ENCODE results near the gene CHD6.

The CHD6 gene

GRCh38 chr20:41587956-41588355 is 30.2 kb downstream of the CHD6 start:
- no peak for TF ChIP-seq GABPA (IDR thresholded peaks at IDR 0.05; ENCODE audit: low read depth)
- no peak for TF ChIP-seq REST (IDR thresholded peaks at IDR 0.05; ENCODE audit: insufficient replicate concordance, low read depth)
- no peak for TF ChIP-seq POLR2AphosphoS5 (IDR thresholded peaks at IDR 0.05; ENCODE audit: low read depth)
- no peak for TF ChIP-seq SPI1 (IDR thresholded peaks at IDR 0.05; ENCODE audit: borderline replicate concordance, low read depth)
- no peak for TF ChIP-seq CTCF (IDR thresholded peaks at IDR 0.05; ENCODE audit: insufficient read depth, low read length)
- Histone ChIP-seq H3K27ac (replicated peaks) (no peak overlapping the region), H3K27me3 (ENCODE audit: insufficient read depth, poor library complexity, severe bottlenecking) (no peaks in the 10 kb centered on the region), H3K4me3 (replicated peaks; ENCODE audit: insufficient read depth, low read length) (no peak overlapping the region)
- no peak for DNase-seq (ENCODE audit: low read depth in 1 of 2, low spot score in 1 of 2)

GRCh38 chr20:41587523-41587922 is 30.7 kb downstream of the CHD6 start:
- no peak overlapping the region for H3K27ac ChIP-seq (replicated peaks)
- TF ChIP-seq POLR2AphosphoS5 (IDR thresholded peaks at IDR 0.05; ENCODE audit: low read depth) = no peak
- no peak for TF ChIP-seq CTCF (IDR thresholded peaks at IDR 0.05; ENCODE audit: insufficient read depth, low read length)
- no peak for TF ChIP-seq GABPA (IDR thresholded peaks at IDR 0.05; ENCODE audit: low read depth)
- TF ChIP-seq SPI1 (IDR thresholded peaks at IDR 0.05; ENCODE audit: borderline replicate concordance, low read depth) = no peak
- no peak for TF ChIP-seq REST (IDR thresholded peaks at IDR 0.05; ENCODE audit: insufficient replicate concordance, low read depth)

GRCh38 chr20:41586772-41587171 is 31.4 kb downstream of the CHD6 start:
- no peak for DNase-seq (ENCODE audit: low read depth in 1 of 2, low spot score in 1 of 2)
- Histone ChIP-seq H3K4me3 (replicated peaks; ENCODE audit: insufficient read depth, low read length) (no peak overlapping the region), H3K27me3 (ENCODE audit: insufficient read depth, poor library complexity, severe bottlenecking) (no peaks in the 10 kb centered on the region), H3K27ac (replicated peaks) (no peak overlapping the region)
- TF ChIP-seq CTCF (IDR thresholded peaks at IDR 0.05; ENCODE audit: insufficient read depth, low read length) = no peak
- TF ChIP-seq REST (IDR thresholded peaks at IDR 0.05; ENCODE audit: insufficient replicate concordance, low read depth) = no peak
- no peak for TF ChIP-seq POLR2AphosphoS5 (IDR thresholded peaks at IDR 0.05; ENCODE audit: low read depth)
- TF ChIP-seq GABPA (IDR thresholded peaks at IDR 0.05; ENCODE audit: low read depth) = no peak
- no peak for TF ChIP-seq SPI1 (IDR thresholded peaks at IDR 0.05; ENCODE audit: borderline replicate concordance, low read depth)

More at GRCh38 chr20:41587523-41587922, 30.7 kb downstream of the CHD6 start:
- no peak for DNase-seq (ENCODE audit: low read depth in 1 of 2, low spot score in 1 of 2)
- no peak overlapping the region for H3K4me3 ChIP-seq (replicated peaks; ENCODE audit: insufficient read depth, low read length)
- H3K27me3 ChIP-seq (ENCODE audit: insufficient read depth, poor library complexity, severe bottlenecking) = no peaks in the 10 kb centered on the region
